ENCODE measurements around the gene MTR.

The MTR gene

GRCh38 chr1:236880209-236880608 is 85.1 kb downstream of the MTR start:
- no peak for DNase-seq (ENCODE audit: low spot score)
- H3K27ac ChIP-seq = no peak overlapping the region
- no peak for TF ChIP-seq CTCF (IDR thresholded peaks at IDR 0.05)
- H3K4me3 ChIP-seq = no peak overlapping the region

GRCh38 chr1:236882678-236883077 is 87.6 kb downstream of the MTR start:
- Histone ChIP-seq H3K27ac (no peak overlapping the region), H3K4me3 (no peak overlapping the region)
- DNase-seq (ENCODE audit: low spot score) = no peak
- TF ChIP-seq CTCF (IDR thresholded peaks at IDR 0.05) = no peak

GRCh38 chr1:236886199-236886598 is 91.1 kb downstream of the MTR start:
- Histone ChIP-seq H3K27ac (no peak overlapping the region), H3K4me3 (no peak overlapping the region)
- DNase-seq (ENCODE audit: low spot score) = no peak
- no peak for TF ChIP-seq CTCF (IDR thresholded peaks at IDR 0.05)

GRCh38 chr1:236887081-236887480 is 92.0 kb downstream of the MTR start:
- no peak overlapping the region for H3K4me3 ChIP-seq
- no peak for DNase-seq (ENCODE audit: low spot score)
- TF ChIP-seq CTCF (IDR thresholded peaks at IDR 0.05) = no peak
- H3K27ac ChIP-seq = no peak overlapping the region

GRCh38 chr1:236888126-236888525 is 93.0 kb downstream of the MTR start:
- Histone ChIP-seq H3K4me3 (no peak overlapping the region), H3K27ac (no peak overlapping the region)
- TF ChIP-seq CTCF (IDR thresholded peaks at IDR 0.05) = no peak
- DNase-seq (ENCODE audit: low spot score) = no peak

GRCh38 chr1:236888903-236889302 is 93.8 kb downstream of the MTR start:
- no peak for TF ChIP-seq CTCF (IDR thresholded peaks at IDR 0.05)
- Histone ChIP-seq H3K4me3 (no peak overlapping the region), H3K27ac (no peak overlapping the region)
- no peak for DNase-seq (ENCODE audit: low spot score)

GRCh38 chr1:236890152-236891056 is 95.3 kb downstream of the MTR start:
- no peak for DNase-seq (ENCODE audit: low spot score)

More at GRCh38 chr1:236890152-236891056, 95.3 kb downstream of the MTR start:
- no peak overlapping the region for H3K27ac ChIP-seq
- H3K4me3 ChIP-seq = no peak overlapping the region
- TF ChIP-seq CTCF (IDR thresholded peaks at IDR 0.05) = no peak
